Measurements from ENCODE around the gene BCDIN3D. TPM values are rescaled to one million over a fixed set of nuclear protein-coding genes. Genes with fewer than 3 reads are reported as not detected.

BCDIN3D gene
- total and polyA plus RNA-seq, 10 of the 15 experiments (the other 5 are each of a cell fraction or from before 2014, with no cell fraction given), result 3.7 to 7.2 (median 6.4) TPM

DNA sequence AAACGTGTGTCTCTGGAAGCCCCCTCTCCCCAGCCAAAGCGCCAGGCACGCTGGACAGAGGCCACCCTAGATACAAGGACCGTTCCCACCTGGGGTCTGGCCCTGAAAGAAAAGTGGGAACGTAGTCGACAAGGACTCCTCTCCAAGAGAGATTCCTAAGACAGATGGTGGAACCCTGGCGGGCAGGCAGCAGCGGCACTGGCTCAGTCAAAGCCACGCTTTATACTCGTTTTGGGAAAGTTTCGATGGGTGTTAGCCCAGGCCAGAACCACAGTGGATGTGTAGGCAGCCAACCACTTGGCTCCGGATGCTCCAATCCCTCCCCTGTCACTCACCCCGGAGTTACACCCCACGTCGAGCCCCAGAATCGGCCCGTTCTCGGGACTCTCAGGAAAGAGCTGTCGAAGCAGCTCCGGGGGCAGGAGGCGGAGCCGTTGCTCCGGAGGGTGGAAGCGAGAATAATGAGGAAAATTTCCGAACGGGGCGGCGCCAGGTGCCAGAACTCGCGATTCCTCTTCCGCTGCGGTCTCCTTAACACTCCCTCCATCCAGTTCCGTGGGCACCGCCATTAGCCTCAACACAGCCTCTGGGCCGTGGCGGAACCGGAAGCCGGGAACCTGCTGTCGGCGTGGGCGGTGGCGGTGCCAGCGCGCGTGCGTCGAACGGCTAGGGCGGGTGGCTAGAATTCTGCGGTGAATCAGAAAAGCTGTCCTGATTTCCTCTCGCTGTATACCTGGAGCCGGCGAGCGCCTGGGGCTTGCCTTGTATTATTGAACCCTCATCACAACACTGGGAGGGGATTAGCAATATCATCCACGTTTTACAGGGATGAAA lies at the start of gene BCDIN3D (continued):
- TF ChIP-seq, protein P1, sequence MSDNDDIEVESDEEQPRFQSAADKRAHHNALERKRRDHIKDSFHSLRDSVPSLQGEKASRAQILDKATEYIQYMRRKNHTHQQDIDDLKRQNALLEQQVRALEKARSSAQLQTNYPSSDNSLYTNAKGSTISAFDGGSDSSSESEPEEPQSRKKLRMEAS (IDR thresholded peaks at IDR 0.05; ENCODE audit: low read depth, low read length), result peak; percentile 57; the same call in 1 of the 2 replicates
- TF ChIP-seq BMI1 (IDR thresholded peaks at IDR 0.05; ENCODE audit: borderline replicate concordance), result no peak
- no peak for TF ChIP-seq CHD4 (IDR thresholded peaks at IDR 0.05)
- TF ChIP-seq MXI1 (IDR thresholded peaks at IDR 0.05; ENCODE audit: low read depth, low read length), result peak; percentile 65; the same call in 1 of the 2 replicates
- TF ChIP-seq KAT2A (conservative IDR thresholded peaks at IDR 0.05; ENCODE audit: control insufficient read depth, low read depth, low read length), result no peak
- no peak for TF ChIP-seq SP1 (IDR thresholded peaks at IDR 0.05; ENCODE audit: low read depth, low read length)
- TF ChIP-seq RCOR1 (conservative IDR thresholded peaks at IDR 0.05; ENCODE audit: low read depth, low read length), result 0 out of 2 replicates have a peak, but pooled peaks have one; percentile 58
- TF ChIP-seq, protein P2, sequence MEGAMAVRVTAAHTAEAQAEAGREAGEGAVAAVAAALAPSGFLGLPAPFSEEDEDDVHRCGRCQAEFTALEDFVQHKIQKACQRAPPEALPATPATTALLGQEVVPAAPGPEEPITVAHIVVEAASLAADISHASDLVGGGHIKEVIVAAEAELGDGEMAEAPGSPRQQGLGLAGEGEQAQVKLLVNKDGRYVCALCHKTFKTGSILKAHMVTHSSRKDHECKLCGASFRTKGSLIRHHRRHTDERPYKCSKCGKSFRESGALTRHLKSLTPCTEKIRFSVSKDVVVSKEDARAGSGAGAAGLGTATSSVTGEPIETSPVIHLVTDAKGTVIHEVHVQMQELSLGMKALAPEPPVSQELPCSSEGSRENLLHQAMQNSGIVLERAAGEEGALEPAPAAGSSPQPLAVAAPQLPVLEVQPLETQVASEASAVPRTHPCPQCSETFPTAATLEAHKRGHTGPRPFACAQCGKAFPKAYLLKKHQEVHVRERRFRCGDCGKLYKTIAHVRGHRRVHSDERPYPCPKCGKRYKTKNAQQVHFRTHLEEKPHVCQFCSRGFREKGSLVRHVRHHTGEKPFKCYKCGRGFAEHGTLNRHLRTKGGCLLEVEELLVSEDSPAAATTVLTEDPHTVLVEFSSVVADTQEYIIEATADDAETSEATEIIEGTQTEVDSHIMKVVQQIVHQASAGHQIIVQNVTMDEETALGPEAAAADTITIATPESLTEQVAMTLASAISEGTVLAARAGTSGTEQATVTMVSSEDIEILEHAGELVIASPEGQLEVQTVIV (IDR thresholded peaks at IDR 0.05; ENCODE audit: borderline replicate concordance, partially characterized antibody), result peak; percentile 20
- TF ChIP-seq SMC3 (IDR thresholded peaks at IDR 0.05; ENCODE audit: borderline replicate concordance, low read length), result no peak
- no peak for TF ChIP-seq CREB1 (IDR thresholded peaks at IDR 0.05; ENCODE audit: low read depth)
- TF ChIP-seq PAX5 (IDR thresholded peaks at IDR 0.05; ENCODE audit: borderline replicate concordance, low read depth, low read length), result peak; percentile 63; the same call in 1 of the 2 replicates
- TF ChIP-seq, protein P3, sequence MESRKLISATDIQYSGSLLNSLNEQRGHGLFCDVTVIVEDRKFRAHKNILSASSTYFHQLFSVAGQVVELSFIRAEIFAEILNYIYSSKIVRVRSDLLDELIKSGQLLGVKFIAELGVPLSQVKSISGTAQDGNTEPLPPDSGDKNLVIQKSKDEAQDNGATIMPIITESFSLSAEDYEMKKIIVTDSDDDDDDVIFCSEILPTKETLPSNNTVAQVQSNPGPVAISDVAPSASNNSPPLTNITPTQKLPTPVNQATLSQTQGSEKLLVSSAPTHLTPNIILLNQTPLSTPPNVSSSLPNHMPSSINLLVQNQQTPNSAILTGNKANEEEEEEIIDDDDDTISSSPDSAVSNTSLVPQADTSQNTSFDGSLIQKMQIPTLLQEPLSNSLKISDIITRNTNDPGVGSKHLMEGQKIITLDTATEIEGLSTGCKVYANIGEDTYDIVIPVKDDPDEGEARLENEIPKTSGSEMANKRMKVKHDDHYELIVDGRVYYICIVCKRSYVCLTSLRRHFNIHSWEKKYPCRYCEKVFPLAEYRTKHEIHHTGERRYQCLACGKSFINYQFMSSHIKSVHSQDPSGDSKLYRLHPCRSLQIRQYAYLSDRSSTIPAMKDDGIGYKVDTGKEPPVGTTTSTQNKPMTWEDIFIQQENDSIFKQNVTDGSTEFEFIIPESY (IDR thresholded peaks at IDR 0.05), result no peak
- TF ChIP-seq, protein P4, sequence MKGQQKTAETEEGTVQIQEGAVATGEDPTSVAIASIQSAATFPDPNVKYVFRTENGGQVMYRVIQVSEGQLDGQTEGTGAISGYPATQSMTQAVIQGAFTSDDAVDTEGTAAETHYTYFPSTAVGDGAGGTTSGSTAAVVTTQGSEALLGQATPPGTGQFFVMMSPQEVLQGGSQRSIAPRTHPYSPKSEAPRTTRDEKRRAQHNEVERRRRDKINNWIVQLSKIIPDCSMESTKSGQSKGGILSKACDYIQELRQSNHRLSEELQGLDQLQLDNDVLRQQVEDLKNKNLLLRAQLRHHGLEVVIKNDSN (IDR thresholded peaks at IDR 0.05; ENCODE audit: borderline replicate concordance, extremely low read length, insufficient read depth, low read depth, low read length), result no peak
- no peak for TF ChIP-seq HDAC6 (IDR thresholded peaks at IDR 0.05; ENCODE audit: unreplicated experiment)
- TF ChIP-seq SREBF1 (IDR thresholded peaks at IDR 0.05; ENCODE audit: low read length), result no peak
- TF ChIP-seq FOXM1 (IDR thresholded peaks at IDR 0.05; ENCODE audit: low read depth, low read length), result no peak
- TF ChIP-seq RBBP5 (conservative IDR thresholded peaks at IDR 0.05), result no peak
- TF ChIP-seq CBX3 (IDR thresholded peaks at IDR 0.05; ENCODE audit: borderline replicate concordance, low read depth), result no peak
- peak; percentile 94 for TF ChIP-seq POLR2A (IDR thresholded peaks at IDR 0.05; ENCODE audit: low read depth, low read length)
- no peak for TF ChIP-seq HDGF (IDR thresholded peaks at IDR 0.05)
- TF ChIP-seq, protein P5, sequence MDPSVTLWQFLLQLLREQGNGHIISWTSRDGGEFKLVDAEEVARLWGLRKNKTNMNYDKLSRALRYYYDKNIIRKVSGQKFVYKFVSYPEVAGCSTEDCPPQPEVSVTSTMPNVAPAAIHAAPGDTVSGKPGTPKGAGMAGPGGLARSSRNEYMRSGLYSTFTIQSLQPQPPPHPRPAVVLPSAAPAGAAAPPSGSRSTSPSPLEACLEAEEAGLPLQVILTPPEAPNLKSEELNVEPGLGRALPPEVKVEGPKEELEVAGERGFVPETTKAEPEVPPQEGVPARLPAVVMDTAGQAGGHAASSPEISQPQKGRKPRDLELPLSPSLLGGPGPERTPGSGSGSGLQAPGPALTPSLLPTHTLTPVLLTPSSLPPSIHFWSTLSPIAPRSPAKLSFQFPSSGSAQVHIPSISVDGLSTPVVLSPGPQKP (IDR thresholded peaks at IDR 0.05; ENCODE audit: low read depth, low read length), result peak; percentile 86
- TF ChIP-seq BACH1 (IDR thresholded peaks at IDR 0.05; ENCODE audit: borderline replicate concordance), result 0 out of 2 replicates have a peak, but pooled peaks have one; percentile 41
